Activated CD8-positive, alpha-beta memory T cell treated with anti-CD3 and anti-CD28 coated beads, Interleukin-2, amount 50 U/mL, for 24 hours (primary cell): ENCODE results near the gene PCDHA5.
"Not testable (repeated sequence)": the region's sequence is repeated elsewhere in the genome, so short reads cannot be mapped to it uniquely, and the experiment has no call there.

Source experiments
- DNase-seq: peaks from one replicate; pipeline ENCODE4 v3.0.0-alpha.2; 2020; ENCODE audit errors: extremely low read depth

Gene PCDHA5

DNA sequence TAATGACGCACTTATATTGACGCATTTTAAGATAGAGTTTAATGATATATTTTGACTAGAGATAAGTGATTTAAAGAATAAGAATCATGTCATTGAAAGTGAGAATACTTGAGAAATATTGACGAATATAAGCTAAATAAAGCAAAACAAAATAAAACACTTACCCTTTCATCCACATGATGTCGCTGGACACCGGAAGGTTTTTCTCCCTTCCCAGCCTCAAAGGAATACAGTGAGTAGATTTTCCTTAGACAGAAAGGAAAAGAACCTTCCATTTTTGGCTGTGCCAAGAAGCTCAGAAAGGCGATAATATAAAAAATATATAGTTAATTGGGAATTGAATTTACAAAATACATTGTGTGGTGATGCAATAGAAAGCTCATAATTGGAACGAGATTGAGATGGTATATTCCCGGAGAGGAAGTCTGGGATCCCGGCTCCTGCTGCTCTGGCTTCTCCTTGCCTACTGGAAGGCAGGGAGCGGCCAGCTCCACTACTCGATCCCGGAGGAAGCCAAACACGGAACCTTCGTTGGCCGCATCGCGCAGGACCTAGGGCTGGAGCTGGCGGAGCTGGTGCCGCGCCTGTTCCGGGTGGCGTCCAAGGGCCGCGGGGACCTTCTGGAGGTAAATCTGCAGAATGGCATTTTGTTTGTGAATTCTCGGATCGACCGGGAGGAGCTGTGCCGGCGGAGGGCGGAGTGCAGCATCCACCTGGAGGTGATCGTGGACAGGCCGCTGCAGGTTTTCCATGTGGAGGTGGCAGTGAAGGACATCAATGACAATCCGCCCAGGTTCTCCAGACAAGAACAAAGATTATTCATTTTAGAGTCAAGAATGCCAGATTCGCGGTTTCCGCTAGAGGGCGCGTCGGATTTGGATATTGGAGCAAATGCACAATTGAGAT is at the start of gene PCDHA5:
TSS of gene PCDHA5 (plus strand) at position 239 of the 906 bp plus-strand sequence.
- no peak for DNase-seq

DNA sequence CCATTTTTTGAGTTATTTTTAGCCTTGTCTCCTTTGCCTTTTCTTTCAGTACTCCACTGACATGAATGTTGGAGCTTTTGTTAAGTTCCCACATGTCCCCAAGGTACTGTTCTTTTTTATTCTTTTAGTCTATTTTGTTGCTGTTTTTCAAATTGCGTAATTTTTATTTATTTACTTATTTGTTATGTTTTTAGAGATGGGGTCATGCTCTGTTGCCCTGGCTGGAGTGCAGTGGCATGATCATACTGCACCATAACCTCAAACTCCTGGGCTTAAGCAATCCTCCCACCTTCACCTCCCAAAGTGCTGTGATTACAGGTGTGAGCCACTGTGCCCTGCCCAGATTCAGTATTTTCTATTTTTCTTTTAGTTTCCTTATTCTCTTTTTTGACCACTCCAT is 40.9 kb upstream of the PCDHA5 start:
- no peak for DNase-seq

DNA sequence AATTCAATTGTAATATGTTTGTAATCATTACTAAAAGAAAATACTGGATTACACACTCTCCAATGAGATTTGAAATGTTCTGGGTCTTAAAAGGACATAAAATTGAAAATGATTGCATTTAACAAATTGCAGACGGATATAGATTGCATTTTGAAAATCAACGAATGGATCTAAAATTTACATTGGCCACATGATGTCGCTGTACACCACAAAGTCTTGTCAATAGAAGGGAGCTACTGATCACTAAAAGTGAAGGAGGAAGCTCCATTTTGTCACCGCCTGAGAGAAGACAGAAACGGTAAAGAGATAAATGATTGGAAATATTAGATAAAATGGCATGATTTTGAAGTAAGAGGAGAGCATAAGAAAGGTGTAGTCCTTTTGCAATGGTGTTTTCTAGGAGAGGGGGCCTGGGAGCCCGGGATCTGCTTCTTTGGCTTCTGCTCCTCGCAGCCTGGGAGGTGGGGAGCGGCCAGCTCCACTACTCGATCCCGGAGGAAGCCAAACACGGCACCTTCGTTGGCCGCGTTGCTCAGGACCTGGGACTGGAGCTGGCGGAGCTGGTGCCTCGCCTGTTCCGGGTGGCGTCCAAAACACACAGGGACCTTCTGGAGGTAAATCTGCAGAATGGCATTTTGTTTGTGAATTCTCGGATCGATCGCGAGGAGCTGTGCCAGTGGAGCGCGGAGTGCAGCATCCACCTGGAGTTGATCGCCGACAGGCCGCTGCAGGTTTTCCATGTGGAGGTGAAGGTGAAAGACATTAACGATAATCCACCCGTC is 35.3 kb upstream of the PCDHA5 start, which contains the start of gene PCDHA1:
TSS of gene PCDHA1 (plus strand) at position 236 of the 782 bp plus-strand sequence.
- DNase-seq: no peak

DNA sequence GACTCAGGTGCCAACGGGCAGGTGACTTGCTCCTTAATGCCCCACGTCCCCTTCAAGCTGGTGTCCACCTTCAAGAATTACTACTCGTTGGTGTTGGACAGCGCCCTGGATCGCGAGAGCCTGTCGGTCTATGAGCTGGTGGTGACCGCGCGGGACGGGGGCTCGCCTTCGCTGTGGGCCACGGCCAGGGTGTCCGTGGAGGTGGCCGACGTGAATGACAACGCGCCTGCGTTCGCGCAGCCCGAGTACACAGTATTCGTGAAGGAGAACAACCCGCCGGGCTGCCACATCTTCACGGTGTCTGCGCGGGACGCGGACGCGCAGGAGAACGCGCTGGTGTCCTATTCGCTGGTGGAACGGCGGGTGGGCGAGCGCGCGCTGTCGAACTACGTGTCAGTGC is 34.0 kb upstream of the PCDHA5 start:
- not testable (repeated sequence) for DNase-seq

DNA sequence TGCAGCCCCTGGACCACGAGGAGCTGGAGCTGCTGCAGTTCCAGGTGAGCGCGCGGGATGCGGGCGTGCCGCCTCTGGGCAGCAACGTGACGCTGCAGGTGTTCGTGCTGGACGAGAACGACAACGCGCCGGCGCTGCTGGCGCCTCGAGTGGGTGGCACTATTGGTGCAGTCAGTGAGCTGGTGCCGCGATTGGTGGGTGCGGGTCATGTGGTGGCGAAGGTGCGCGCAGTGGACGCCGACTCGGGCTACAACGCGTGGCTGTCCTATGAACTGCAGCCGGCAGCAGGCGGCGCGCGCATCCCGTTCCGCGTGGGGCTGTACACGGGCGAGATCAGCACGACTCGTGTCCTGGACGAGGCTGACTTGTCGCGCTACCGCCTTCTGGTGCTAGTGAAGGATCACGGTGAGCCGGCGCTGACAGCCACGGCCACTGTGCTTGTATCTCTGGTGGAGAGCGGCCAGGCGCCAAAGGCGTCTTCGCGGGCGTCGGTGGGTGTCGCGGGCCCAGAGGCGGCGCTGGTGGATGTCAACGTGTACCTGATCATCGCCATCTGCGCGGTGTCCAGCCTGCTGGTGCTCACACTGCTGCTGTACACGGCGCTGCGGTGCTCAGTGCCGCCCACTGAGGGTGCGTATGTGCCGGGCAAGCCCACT is 33.4 kb upstream of the PCDHA5 start:
- not testable (repeated sequence) for DNase-seq

GRCh38 chr5:140791089-140791488 is 30.3 kb upstream of the PCDHA5 start:
- DNase-seq: no peak

- DNase-seq: no peak
These were observed 26.7 kb upstream of the PCDHA5 start, which contains the start of gene PCDHA2 for GRCh38 chr5:140794595-140795258. PCDHA2 (plus strand) TSS chr5:140794852.

GRCh38 chr5:140795259-140795641 is 26.2 kb upstream of the PCDHA5 start:
- no peak for DNase-seq

DNA sequence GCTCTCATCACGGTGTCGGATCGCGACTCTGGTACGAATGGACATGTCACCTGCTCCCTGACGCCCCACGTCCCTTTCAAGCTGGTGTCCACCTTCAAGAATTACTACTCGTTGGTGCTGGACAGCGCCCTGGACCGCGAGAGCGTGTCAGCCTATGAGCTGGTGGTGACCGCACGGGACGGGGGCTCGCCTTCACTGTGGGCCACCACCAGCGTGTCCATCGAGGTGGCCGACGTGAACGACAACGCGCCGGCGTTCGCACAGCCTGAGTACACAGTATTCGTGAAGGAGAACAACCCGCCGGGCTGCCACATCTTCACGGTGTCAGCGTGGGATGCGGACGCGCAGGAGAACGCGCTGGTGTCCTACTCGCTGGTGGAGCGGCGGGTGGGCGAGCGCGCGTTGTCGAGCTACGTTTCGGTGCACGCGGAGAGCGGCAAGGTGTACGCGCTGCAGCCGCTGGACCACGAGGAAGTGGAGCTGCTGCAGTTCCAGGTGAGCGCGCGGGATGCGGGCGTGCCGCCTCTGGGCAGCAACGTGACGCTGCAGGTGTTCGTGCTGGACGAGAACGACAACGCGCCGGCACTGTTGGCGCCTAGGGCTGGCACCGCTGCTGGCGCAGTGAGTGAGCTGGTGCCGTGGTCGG is 25.2 kb upstream of the PCDHA5 start:
- not testable (repeated sequence) for DNase-seq

DNA sequence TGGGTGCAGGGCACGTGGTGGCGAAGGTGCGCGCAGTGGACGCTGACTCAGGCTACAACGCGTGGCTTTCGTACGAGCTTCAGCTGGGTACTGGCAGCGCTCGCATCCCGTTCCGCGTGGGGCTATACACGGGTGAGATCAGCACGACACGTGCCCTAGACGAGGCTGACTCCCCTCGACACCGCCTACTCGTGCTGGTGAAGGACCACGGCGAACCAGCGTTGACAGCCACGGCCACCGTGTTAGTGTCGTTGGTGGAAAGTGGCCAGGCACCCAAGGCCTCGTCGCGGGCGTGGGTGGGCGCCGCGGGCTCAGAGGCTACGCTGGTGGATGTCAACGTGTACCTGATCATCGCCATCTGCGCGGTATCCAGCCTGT is 24.7 kb upstream of the PCDHA5 start:
- DNase-seq: no peak

GRCh38 chr5:140800816-140801493 is 20.5 kb upstream of the PCDHA5 start, which contains the start of gene PCDHA3:
PCDHA3 (plus strand) TSS chr5:140801057.
- no peak for DNase-seq

GRCh38 chr5:140801494-140801841 is 19.9 kb upstream of the PCDHA5 start:
- no peak for DNase-seq

- DNase-seq: not testable (repeated sequence)
These were observed 19.0 kb upstream of the PCDHA5 start for GRCh38 chr5:140802381-140802780.

GRCh38 chr5:140802781-140803271 is 18.6 kb upstream of the PCDHA5 start:
- no peak for DNase-seq

GRCh38 chr5:140806834-140807775 is 14.3 kb upstream of the PCDHA5 start, which contains the start of gene PCDHA4:
PCDHA4 (plus strand) TSS chr5:140807068.
- DNase-seq: no peak

DNA sequence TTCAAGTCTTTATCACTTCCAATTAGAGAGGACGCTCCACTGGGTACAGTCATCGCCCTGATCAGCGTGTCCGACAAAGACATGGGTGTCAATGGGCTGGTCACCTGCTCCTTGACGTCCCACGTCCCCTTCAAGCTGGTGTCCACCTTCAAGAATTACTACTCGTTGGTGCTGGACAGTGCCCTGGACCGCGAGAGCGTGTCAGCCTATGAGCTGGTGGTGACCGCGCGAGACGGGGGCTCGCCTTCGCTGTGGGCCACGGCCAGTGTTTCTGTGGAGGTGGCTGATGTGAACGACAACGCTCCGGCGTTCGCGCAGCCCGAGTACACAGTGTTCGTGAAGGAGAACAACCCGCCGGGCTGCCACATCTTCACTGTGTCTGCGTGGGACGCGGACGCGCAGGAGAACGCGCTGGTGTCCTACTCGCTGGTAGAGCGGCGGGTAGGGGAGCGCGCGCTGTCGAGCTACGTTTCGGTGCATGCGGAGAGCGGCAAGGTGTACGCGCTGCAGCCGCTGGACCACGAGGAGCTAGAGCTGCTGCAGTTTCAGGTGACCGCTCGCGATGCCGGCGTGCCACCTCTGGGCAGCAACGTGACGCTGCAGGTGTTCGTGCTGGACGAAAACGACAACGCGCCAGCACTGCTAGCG is 13.0 kb upstream of the PCDHA5 start:
- not testable (repeated sequence) for DNase-seq

- no peak for DNase-seq
These were observed 12.5 kb upstream of the PCDHA5 start for GRCh38 chr5:140808889-140809291.

GRCh38 chr5:140822281-140822629 is 842 bp downstream of the PCDHA5 start:
- no peak for DNase-seq

GRCh38 chr5:140822969-140823368 is 1.6 kb downstream of the PCDHA5 start:
- DNase-seq: not testable (repeated sequence)
